SK-N-SH (cell line): Measurements from ENCODE around the gene SPATA31A3.
"Not testable (repeated sequence)": the region's sequence is repeated elsewhere in the genome, so short reads cannot be mapped to it uniquely, and the experiment has no call there.

Experiments used
- CTCF ChIP-seq: fragments of 200-600 bp; sonication (generic); IDR thresholded peaks from 2 replicates; pipeline ENCODE4 v1.6.1; 2017; ENCODE audit warnings: antibody characterized with exemption, mild to moderate bottlenecking, moderate library complexity
- EP300 ChIP-seq, 2 experiments: IDR thresholded peaks; 2 replicates each; pipeline versions ENCODE4 v1.4.0 to v1.6.1; 2012; ENCODE audit warnings: borderline replicate concordance in 1 of 2, low read depth in 1 of 2, low read length in 1 of 2
- JUND ChIP-seq: IDR thresholded peaks from 2 replicates; pipeline ENCODE4 v1.4.0; 2012
- MXI1 ChIP-seq: IDR thresholded peaks from 2 replicates; pipeline ENCODE4 v1.6.1; 2012; ENCODE audit warnings: mild to moderate bottlenecking, low read depth, low read length, improper control_type of control experiment
- NFIC ChIP-seq: IDR thresholded peaks from 2 replicates; pipeline ENCODE4 v1.4.0; 2012; ENCODE audit warnings: borderline replicate concordance
- NRF1 ChIP-seq: IDR thresholded peaks from 2 replicates; pipeline ENCODE4 v1.6.1; 2012; ENCODE audit warnings: low read depth, mild to moderate bottlenecking, low read length
- POLR2AphosphoS5 ChIP-seq: IDR thresholded peaks from 2 replicates; pipeline ENCODE4 v1.6.1; 2012; ENCODE audit warnings: low read depth, low read length
- RFX5 ChIP-seq: IDR thresholded peaks from 2 replicates; pipeline ENCODE4 v1.6.1; 2012; ENCODE audit warnings: mild to moderate bottlenecking, improper control_type of control experiment, low read length
- TF ChIP-seq, protein P1 (sequence below): IDR thresholded peaks from 2 replicates; pipeline ENCODE4 v1.6.1; 2012; ENCODE audit warnings: mild to moderate bottlenecking, low read depth, low read length, moderate library complexity

DNA sequence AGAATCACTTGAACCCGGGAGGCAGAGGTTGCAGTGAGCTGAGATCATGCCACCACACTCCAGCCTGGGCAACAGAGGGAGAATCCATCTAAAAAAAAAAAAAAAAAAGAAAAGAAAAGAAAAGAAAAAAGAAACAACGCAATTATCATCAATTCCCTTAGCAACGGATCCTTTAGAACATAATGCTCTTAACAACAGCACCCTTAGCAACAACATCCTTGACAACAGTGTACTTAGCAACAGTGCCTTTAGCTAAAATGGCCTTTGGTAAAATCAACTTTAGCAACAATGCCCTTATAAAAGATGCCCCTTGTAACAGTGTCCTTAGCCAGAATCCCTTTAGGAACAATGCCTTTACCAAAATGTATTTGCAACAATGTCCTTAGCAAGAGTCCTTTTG lies 54.7 kb downstream of the SPATA31A3 start:
- TF ChIP-seq CTCF; JUND; NRF1; RFX5; MXI1; POLR2AphosphoS5; NFIC; EP300 (IDR thresholded peaks at IDR 0.05; ENCODE audit: borderline replicate concordance in 1 of 2, low read depth in 1 of 2, low read length in 1 of 2): not testable (repeated sequence)
- TF ChIP-seq, protein P1, sequence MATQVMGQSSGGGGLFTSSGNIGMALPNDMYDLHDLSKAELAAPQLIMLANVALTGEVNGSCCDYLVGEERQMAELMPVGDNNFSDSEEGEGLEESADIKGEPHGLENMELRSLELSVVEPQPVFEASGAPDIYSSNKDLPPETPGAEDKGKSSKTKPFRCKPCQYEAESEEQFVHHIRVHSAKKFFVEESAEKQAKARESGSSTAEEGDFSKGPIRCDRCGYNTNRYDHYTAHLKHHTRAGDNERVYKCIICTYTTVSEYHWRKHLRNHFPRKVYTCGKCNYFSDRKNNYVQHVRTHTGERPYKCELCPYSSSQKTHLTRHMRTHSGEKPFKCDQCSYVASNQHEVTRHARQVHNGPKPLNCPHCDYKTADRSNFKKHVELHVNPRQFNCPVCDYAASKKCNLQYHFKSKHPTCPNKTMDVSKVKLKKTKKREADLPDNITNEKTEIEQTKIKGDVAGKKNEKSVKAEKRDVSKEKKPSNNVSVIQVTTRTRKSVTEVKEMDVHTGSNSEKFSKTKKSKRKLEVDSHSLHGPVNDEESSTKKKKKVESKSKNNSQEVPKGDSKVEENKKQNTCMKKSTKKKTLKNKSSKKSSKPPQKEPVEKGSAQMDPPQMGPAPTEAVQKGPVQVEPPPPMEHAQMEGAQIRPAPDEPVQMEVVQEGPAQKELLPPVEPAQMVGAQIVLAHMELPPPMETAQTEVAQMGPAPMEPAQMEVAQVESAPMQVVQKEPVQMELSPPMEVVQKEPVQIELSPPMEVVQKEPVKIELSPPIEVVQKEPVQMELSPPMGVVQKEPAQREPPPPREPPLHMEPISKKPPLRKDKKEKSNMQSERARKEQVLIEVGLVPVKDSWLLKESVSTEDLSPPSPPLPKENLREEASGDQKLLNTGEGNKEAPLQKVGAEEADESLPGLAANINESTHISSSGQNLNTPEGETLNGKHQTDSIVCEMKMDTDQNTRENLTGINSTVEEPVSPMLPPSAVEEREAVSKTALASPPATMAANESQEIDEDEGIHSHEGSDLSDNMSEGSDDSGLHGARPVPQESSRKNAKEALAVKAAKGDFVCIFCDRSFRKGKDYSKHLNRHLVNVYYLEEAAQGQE, result not testable (repeated sequence)
